Measurements from ENCODE around the gene AK2.
"Not testable (repeated sequence)": the region's sequence is repeated elsewhere in the genome, so short reads cannot be mapped to it uniquely, and the experiment has no call there.

AK2 gene

DNA sequence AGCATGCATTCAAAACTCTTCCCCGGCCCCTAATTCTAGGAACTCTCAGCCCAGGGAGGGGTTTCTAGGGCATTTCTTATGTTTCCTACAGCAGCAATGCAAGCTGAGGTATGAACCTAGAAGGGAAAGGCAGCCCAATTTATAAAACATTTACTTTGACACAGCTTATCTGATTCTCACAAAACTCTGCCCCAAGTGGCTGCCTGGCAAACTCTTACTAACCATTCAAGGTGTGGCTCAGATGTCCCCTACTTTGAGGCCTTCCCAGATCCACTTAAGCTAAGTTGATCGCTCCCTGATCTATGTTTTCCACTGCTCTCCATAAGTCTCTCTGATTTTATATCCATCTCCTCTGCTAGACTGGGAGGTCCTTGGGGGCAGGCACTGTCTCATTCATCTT, 35.4 kb downstream of the AK2 start:
- no peak for DNase-seq (ENCODE audit: low read depth in 2 of 2)

DNA sequence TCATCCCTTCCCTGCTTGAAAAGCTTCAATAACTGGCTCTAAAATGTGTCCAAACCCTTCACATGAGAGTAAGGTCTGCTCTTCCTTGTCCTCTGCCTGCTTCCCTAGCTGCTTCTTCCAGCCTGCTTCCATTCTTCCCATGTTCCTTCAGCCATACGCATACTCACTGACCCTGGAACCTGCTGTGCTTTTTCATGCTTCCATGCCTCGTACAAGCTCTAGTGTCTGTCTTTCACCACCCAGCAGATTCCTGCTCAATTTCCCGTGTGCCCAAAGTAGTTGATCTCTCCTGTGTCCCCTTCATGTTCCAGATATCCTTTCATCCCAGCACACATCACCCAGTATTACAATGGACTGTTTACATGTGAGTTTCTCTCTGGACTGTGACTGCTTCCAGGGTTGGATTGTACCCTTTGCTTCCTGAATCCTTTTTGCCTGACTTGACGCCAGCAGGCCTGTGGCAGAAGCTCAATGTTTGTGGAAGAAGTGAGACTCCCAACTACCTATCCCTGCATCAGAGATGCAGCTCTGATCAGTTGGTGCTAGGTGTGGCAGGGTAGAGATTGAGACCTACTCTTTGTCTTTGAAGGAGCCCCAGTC, 36.2 kb downstream of the AK2 start:
- no peak for DNase-seq (ENCODE audit: low read depth in 2 of 2)

DNA sequence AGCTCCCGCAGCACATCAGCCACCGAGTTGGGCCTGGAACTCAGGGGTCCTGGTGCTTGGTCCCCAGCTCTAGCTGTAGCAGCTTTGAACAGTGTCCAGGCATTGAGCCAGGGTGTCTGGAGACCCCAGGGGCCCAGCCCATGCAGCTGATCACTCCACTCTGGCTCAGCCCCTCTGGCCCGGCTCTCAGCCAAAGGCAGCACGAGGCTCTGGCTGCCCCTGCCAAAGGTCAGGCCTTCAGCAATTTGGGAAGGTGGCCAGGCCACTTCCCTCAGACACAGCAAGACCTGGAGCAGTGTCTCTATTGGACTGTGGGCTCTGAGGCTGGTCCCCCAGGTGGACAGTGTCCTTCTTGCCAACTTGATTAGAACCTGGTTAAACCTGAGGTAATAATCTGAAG, 37.7 kb downstream of the AK2 start:
- DNase-seq (ENCODE audit: low read depth in 2 of 2) = no peak

DNA sequence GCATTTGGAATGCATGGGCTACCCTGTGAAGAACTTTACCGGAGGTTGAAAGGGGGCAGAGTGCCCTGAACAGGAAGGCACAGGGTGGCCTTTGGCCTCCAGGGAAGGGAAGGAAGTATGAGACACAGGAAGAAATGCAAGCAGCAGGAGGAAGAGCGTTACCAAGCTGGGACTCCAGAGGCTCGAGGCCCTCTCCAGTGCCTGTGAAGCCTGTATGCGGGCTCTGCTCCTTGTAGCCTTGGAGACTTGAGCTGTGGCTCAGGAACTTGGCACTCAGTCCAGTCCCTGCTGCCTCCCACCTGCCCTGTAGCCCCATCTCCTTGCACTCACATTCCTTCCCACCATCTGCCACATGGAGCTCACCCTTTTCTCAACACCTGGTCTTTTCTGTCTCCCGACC, 38.6 kb downstream of the AK2 start:
- no peak for DNase-seq (ENCODE audit: low read depth in 2 of 2)

DNA sequence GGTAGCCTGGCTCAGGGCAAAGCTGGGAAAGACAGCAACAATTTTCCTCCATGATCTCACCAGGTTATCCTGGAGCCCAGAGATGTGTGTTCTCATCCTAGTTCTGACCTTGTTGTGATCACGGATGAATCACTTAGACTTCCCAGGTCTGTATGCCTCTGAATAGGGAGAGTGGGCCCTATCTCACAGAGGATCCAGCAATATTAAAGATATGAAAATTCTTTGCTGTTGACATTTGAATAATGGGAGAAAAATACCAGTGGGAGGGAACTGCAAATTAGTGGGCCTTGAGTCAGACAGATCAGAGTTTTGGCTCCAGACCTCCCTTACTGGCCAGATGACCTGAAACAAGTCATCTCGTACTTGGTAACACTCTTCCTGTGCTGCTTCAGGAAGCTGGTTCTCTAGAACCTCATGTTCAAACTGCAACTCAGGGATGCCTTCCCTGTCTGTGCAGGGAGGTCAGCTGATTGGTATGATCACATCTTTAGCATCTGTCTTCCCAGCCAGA, 39.2 kb downstream of the AK2 start:
- DNase-seq (ENCODE audit: low read depth in 2 of 2) = no peak

DNA sequence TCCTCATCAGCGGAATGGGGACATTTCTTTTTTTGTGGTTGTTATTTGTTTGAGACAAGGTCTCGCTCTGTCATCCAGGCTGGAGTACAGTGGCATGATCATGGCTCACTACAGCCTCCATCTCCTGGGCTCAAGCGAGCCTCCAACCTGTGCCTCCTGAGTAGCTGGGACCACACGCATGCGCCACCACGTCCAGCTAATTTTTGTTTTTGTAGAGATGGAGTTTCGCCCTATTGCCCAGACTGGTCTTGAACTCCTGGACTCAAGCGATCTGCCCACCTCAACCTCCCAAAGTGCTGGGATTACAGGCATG, 43.4 kb downstream of the AK2 start:
- DNase-seq (ENCODE audit: low read depth in 2 of 2) = not testable (repeated sequence)

DNA sequence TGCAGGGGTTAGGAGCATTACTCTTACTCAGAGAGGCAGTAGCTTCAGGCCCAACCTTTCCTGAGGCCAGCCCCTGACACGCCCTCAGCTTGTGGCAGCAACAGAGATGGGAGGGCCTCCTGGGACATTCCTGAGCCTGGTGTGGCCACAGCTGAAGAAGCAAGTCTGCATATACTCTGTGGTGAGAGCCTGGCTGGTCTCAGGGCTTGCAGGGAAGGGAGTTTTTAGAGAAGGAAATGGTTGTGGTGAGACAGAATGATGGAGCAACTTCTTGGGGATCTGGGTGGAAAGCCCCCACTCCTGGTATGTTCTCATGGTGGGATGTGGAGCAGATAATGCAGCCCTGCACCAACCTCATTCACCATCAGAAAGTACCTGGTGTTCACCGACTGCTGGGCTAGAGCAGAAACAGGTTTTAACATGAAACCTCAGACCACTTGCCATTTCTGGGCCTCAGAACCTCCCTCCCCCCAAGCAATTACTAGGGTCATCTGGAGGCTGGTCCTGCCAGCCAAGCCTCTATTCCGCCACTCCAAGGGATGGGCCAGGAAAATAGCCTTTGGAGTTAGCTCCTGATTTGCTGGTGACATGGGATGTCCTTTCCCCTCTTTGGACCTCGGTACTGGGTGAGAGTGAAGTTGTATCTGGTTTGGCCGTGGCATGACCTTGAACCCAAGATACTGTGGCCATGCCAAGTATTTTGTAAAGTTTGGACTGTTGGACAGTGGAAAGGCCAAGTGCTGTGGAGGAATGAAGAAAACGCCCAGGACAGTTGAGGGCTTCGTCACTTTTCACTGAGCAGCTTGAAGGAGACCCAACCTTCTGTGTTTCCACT, 44.0 kb downstream of the AK2 start:
- DNase-seq (ENCODE audit: low read depth in 2 of 2) = no peak

DNA sequence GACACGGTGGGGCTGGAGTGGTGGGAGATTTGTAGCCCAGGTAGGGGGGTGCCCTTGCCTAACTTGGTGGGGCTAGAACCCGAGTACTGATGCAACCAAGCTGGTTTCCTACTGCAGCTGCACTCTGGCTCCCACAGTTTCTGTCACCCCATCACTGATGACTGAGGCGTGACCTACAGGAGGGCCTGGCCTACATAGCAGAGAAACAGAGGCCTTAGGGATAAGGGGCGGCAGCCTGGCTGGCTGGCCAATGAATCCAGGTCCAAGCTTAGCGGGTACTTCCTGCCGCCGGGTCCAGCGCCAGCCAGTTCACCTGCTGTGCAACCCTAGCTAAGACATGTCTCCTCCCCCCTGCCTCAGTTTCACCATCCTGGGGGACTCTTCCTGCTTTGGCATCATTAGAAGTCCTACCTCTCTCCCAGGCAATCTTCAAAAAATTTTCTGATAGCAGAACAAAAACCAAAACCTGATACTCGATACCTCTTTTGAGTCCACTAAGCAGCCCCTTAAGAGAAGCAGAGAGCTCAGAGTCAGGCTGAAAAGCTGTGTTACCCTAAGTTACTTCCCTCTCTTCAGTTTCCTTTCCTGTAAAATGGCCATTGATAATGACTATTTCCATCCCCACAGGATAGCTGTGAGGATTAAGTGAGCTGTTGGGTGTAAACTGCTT, 44.7 kb downstream of the AK2 start:
- no peak for DNase-seq (ENCODE audit: low read depth in 2 of 2)

DNA sequence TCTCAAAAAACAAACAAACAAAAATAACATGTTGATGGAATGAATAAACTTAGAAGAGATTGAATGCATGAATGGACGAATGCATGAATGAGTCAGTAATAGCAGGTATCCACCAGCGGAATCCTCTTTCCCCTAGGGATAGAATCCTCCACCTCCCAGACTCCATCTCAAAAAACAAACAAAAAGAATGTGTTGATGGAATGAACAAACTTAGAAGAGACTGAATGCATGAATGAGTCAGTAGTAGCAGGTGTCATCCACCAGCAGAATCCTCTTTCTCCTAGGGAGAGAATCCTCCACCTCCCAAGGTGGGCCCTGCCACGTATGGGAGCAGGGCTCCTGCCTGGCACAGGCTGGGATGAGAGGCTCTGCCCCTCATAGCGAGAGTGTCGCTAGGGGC, 45.3 kb downstream of the AK2 start:
- DNase-seq (ENCODE audit: low read depth in 2 of 2) = no peak

DNA sequence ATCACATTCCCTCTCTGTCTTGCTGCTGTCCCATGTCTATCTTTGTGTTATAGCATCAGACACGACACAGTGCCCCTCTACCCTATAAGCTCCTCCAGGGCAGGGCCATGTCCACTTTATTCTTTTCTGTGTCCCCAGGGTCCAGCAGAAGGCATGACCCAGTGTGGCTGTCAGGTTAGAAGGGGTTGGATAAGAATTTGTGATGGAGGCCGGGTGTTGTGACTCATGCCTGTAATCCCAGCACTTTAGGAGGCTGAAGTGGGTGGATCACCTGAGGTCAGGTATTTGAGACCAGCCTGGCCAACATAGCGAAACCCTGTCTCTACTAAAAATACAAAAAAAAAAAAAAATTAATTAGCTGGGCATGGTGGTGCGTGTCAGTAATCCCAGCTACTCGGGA, 45.8 kb downstream of the AK2 start:
- DNase-seq (ENCODE audit: low read depth in 2 of 2) = no peak

DNA sequence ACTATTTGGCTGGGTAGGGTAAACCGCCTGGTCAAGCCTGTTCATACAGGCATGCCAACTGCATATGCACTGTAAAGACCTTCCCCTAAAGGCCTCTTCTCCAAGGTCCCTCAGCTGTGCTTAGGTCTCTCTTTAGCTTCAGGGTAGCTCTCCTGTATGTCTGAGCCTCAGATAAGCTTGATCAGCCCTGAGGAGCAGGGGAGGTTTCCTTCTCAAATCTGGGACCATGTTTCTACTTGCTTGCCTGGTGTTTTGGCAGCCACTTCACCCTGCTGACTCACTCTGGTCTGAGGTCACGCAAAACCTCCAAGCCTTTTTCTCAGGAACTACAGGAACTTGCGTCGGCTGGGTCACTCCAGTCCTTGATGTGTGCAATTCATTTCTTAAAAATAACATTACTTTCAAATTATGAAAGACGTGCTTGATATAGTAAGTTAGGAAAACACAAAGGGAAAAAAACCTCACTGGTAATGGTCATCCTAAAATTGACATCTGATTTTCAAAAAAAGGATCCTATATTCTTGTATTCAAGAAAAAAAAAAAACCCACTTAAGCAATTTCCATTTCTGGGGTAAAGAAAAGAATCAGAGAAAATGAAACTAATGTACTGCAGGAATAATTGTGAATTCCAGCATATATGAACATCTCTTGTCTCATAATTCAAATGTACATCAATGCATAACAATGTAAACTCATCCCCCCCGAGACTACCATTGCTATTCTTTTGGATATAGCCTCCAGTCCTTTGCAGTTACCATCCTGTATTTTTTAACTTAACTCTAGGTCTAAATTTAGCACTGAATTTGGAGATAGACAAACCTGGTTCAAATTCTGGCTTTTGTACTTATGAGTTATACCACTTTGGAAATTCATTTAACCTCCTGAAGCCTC, 47.3 kb downstream of the AK2 start:
- DNase-seq (ENCODE audit: low read depth in 2 of 2) = no peak

DNA sequence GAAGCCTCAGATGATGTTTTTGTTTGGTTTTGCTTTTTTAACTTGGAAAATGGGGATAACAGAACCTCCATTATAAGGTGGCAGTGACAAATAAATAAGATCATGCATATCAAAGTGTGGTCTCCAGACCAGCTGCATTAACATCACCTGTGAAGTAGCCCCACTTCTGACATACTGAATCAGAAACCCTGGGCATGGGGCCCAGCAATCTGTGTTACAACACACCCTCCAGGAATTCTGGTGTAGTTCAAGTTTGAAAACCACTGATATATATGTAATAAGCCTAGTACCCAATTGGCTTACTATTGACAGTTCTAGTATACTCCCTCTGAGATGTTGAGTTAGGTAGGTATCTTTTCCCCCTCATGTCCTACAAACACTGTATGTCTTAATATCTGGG, 48.0 kb downstream of the AK2 start:
- no peak for DNase-seq (ENCODE audit: low read depth in 2 of 2)

DNA sequence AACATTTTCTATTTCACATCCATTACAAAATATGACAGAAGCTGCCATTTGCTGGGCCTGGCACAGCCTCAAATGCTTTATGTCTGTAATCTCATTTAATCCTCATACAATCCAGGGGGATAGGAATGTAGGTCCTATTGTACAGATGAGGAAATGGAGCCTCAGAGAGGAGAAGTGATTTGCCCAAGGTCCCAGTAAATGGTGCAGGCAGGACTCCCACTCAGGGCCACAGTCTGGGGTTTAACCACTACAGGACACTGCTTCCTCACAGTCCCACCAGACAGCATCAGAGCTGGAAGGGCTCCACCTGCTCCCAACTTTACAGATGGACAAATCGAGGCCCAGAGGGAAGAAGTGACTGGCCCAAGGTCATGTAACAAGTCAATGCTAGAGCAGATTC, 51.5 kb downstream of the AK2 start:
- no peak for DNase-seq (ENCODE audit: low read depth in 2 of 2)

DNA sequence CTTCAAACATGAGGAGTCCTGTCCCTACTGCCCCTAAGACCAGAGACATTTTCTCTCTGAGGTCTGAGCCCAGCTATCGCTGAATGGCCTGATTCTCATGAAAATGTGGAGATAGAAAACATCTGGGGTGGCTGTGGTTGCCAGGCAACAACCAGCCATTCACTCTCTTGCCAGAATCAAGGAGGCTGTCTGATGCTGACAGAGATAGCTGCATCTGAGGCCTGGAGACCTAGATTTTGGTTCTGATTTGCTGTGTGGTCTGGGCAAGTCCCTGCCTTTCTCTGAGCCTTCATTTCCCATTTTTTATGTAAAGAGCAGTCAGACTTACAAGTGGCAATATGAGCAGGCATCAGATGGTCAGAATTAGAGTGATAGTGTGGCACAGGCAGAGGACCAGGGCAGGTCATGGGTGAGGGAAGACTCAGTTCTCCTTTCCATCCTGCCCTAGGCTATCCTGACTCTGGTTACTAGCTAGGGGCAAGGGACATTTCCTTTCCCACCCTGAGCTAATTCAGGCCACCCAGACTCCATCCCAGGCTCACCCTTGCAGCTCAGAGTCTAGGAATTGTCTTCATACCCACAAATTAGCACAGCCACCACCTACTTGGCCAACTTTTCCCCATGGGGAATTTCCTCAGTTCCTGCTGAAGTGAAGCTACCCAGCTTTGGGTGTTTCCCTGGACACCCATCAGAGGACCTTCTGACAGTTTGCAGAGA, 52.1 kb downstream of the AK2 start:
- DNase-seq (ENCODE audit: low read depth in 2 of 2) = no peak

DNA sequence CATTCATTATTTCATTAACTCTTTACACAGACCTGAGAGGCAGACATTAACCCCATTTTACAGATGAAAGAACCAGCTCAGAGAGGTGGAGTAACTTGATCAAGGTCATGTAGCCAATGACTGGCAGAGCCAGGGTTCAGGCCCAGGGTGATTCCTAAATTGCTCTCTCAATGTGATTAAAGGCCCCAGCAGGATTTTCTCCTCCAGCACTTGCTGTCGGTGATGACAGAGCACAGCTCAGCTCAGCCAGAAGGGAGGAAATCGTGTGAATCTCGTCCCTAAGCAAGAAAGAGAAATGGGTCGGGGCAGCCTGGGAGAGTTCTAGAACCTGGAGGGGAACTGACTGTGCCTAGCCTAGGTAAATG, 52.6 kb downstream of the AK2 start:
- DNase-seq (ENCODE audit: low read depth in 2 of 2) = no peak

DNA sequence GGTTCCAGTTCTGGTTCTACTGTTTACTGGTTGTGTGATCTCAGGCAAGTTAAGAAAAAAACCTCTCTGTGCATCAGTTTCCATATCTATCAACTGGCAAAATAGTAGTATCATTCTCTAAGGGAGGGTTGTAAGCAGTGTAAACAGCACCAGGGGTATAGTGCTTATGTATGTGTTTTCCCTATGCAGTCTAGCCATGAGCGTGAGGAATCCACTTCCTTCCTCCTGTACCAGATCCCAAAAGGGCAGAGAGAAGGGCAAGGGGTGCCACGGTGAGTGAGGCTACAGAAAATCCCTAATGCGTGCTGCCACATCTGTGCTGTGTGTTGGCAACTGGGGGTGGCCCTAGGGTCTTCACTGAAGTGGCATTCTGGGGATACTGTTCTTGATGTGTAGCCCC, 53.7 kb downstream of the AK2 start:
- no peak for DNase-seq (ENCODE audit: low read depth in 2 of 2)

DNA sequence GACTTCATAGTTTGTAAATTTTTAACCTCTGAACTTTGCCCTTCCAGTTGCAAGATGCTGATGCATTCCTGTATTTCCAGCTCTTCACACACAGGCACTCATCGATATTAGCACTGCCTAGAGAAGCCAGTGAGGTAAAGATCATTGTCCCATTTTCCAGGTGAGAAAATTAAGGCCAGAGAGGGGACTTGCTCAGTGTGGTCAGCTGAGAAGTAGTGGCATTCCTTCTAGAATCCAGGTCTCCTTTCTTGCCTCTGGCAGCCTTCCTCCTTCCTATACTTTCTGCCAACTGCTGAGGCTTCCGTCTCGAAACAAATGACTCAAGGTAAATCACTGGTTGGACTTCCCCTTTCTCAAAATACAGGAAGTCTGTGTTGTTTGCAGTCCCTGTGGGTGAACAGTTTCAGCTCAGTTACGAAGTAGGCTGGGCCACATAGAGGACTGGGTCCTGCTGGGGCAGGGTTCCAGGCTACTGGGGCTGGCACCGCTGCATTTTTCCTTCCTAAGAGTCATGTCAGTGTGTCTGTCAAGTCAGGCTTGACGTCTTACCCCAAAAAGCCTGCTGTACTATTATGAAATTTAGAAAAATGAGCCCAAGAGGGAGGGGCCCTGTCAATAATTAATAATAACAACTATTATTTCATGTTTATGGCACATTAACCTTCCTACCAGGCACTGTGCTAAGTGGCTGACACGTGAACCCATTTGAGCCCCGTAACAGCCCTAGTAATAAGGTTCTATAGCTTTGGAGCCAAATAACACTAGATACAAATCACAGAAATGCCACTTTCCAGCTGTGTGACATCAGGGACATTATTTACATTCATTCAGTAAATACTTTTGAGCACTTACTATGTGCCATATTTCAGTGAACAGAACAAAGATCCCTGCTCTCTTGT, 55.4 kb downstream of the AK2 start:
- peak in 1 of 2 donors; percentile 36 for DNase-seq (ENCODE audit: low read depth in 2 of 2)

DNA sequence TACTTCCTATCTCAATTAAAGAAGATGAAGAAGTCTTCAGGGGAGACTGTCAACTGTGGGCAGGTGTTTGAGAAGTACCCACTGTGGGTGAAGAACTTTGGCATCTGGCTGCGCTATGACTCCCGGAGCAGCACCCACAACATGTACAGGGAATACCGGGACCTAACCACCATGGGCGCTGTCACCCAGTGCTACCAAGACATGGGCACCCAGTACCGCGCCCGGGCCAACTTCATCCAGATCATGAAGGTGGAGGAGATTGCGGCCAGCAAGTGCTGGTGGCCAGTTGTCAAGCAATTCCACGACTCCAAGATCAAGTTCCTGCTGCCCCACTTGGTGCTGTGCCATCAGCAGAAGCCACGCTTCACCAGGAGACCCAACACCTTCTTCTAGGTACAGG, 56.6 kb downstream of the AK2 start:
- DNase-seq (ENCODE audit: low read depth in 2 of 2) = no peak

DNA sequence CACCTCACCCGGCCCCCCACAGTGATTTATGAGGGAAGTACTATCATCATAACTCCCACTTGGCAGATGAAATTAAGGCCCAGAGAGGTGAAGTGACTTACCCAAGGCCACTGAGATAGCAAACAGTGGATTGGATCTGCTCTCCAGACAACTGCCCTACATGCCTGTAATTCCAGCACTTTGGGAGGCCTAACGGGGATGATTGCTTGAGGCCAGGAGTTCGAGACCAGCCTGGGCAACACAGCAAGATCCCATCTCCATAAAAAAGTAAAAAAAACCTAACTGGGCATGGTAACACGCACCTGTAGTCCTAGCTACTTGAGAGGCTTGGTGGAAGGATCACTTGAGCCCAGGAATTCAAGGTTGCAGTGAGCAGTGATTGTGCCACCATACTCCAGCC, 57.8 kb downstream of the AK2 start:
- no peak for DNase-seq (ENCODE audit: low read depth in 2 of 2)

DNA sequence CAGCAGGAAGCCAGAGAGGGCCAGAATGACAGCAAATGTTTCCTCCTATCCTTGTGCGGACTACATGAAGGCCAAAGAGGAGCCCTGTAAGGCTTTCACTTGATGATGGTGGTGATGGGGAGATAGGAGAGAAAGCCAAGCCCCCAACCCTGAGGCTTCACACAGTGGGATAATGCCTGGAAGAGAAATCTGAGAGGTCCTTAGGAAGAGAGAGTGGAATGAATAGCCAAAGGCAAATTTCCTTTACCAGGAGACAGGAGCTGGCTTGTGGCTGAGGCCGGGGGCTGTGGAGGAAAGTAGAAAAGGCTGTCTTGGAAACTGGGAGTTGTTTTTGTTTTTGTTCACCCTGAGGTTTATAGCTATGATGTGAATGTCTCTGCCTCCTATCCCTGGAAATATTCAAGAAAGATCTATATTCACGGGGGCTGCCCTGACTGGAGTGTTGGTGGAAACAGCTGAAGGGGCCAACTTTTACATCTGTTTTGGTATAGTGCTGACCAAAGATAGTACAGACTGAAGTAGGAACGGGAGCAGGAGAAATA, 59.1 kb downstream of the AK2 start:
- DNase-seq (ENCODE audit: low read depth in 2 of 2) = no peak
